Calu3 (cell line): Measurements from ENCODE around the gene SMC6. TPM values are rescaled to one million over a fixed set of nuclear protein-coding genes. Genes with fewer than 3 reads are reported as not detected.

Experiments
- BruUV-seq: library from RNA; stranded (reverse); fragments of 400-500 nt; replicated peaks from 2 replicates; lab custom pipeline; 2021; lab: Mats Ljungman, UMichigan
- CTCF ChIA-PET: fragments of 300-600 bp; sonication (Branson Sonifier 250); formaldehyde crosslinking; loops from one replicate; lab custom pipeline; 2022; ENCODE audit warnings: antibody characterized with exemption; lab: Charles Lee
- DNase-seq: peaks from one replicate; pipeline ENCODE4 v3.0.0; 2022
- H3K27ac Mint-ChIP-seq: one replicate; pipeline ENCODE4 v1.8.0; 2022; ENCODE audit warnings: mixed read lengths; ENCODE audit not compliant: unreplicated experiment
- H3K27me3 Mint-ChIP-seq: one replicate; pipeline ENCODE4 v1.8.0; 2022; ENCODE audit warnings: mixed read lengths; ENCODE audit not compliant: unreplicated experiment
- H3K36me3 Mint-ChIP-seq: one replicate; pipeline ENCODE4 v1.8.0; 2022; ENCODE audit warnings: mild to moderate bottlenecking, moderate library complexity, mixed read lengths; ENCODE audit not compliant: insufficient read depth, unreplicated experiment
- H3K4me1 Mint-ChIP-seq: one replicate; pipeline ENCODE4 v1.8.0; 2022; ENCODE audit warnings: mild to moderate bottlenecking, low read depth, mixed read lengths; ENCODE audit not compliant: unreplicated experiment
- H3K4me3 Mint-ChIP-seq: one replicate; pipeline ENCODE4 v1.8.0; 2022; ENCODE audit warnings: mild to moderate bottlenecking, low read depth, moderate library complexity, mixed read lengths; ENCODE audit not compliant: unreplicated experiment
- H3K9me3 Mint-ChIP-seq: one replicate; pipeline ENCODE4 v1.8.0; 2022; ENCODE audit warnings: low read depth, mixed read lengths; ENCODE audit not compliant: unreplicated experiment
- CTCF ChIP-seq: fragments of 200-600 bp; IDR thresholded peaks from one replicate; pipeline ENCODE4 v1.8.0; 2022; ENCODE audit warnings: antibody characterized with exemption; ENCODE audit not compliant: unreplicated experiment
- intact Hi-C: fragments of 100-400 bp; cut with micrococcal nuclease; formaldehyde crosslinking; loops from one replicate; pipeline ENCODE4 v1.10.0; 2022; ENCODE audit not compliant: unreplicated experiment
- total RNA-seq: library from RNA; stranded (reverse); gene quantifications from 2 replicates; pipeline ENCODE4 v1.2.3, GENCODE V29; 2022

SMC6 gene
- total RNA-seq, 1 experiment from 2014 or later = 31.6 TPM

GRCh38 chr2:17680119-17680518 is 73.5 kb downstream of the SMC6 start:
- Mint-ChIP-seq H3K9me3 (no peaks in the 10 kb centered on the region), H3K27me3 (no peaks in the 10 kb centered on the region), H3K36me3 (peaks cover 8% of the 10 kb centered on the region), H3K4me1 (no peaks in the 10 kb centered on the region), H3K27ac (no peak overlapping the region), H3K4me3 (no peak overlapping the region)
- no peak for DNase-seq
- BruUV-seq = no TSS peak
- CTCF ChIA-PET = no interaction called here
- no peak for TF ChIP-seq CTCF
- intact Hi-C loops = no loop called here

GRCh38 chr2:17674817-17675216 is 78.8 kb downstream of the SMC6 start:
- no TSS peak for BruUV-seq
- H3K36me3 Mint-ChIP-seq = peaks cover 5% of the 10 kb centered on the region
- CTCF ChIA-PET = no interaction called here
- H3K4me1 Mint-ChIP-seq = no peaks in the 10 kb centered on the region
- TF ChIP-seq CTCF = no peak
- no peaks in the 10 kb centered on the region for H3K9me3 Mint-ChIP-seq
- DNase-seq = no peak
- no peak overlapping the region for H3K27ac Mint-ChIP-seq
- intact Hi-C loops = loop anchor here (10.0 kb wide), 1 partner anchor 360 kb away; no protein-coding TSS in a partner anchor
- no peaks in the 10 kb centered on the region for H3K27me3 Mint-ChIP-seq
- no peak overlapping the region for H3K4me3 Mint-ChIP-seq

GRCh38 chr2:17672583-17673317 is 80.9 kb downstream of the SMC6 start:
- BruUV-seq = no TSS peak
- Mint-ChIP-seq H3K4me1 (no peaks in the 10 kb centered on the region), H3K27ac (no peak overlapping the region), H3K36me3 (no peaks in the 10 kb centered on the region), H3K27me3 (no peaks in the 10 kb centered on the region), H3K4me3 (no peak overlapping the region), H3K9me3 (no peaks in the 10 kb centered on the region)
- DNase-seq = no peak
- CTCF ChIA-PET = interaction anchor here (1.0 kb wide), 1 partner anchor 9 kb away, joined by 3 read pairs; no protein-coding TSS in a partner anchor
- no peak for TF ChIP-seq CTCF
- intact Hi-C loops = loop anchor here (10.0 kb wide), 1 partner anchor 358 kb away; no protein-coding TSS in a partner anchor

- no peaks in the 10 kb centered on the region for H3K9me3 Mint-ChIP-seq
- no peak for DNase-seq
- no peaks in the 10 kb centered on the region for H3K36me3 Mint-ChIP-seq
- no peaks in the 10 kb centered on the region for H3K4me1 Mint-ChIP-seq
- no TSS peak for BruUV-seq
- CTCF ChIA-PET = no interaction called here
- no peak overlapping the region for H3K27ac Mint-ChIP-seq
- intact Hi-C loops = no loop called here
- no peaks in the 10 kb centered on the region for H3K27me3 Mint-ChIP-seq
- TF ChIP-seq CTCF = no peak
- no peak overlapping the region for H3K4me3 Mint-ChIP-seq
Observed at GRCh38 chr2:17667898-17668297, 85.7 kb downstream of the SMC6 start.
